Cardiac muscle cell (in vitro differentiated cells and primary cell): ENCODE results near the gene RPL35. TPM values are rescaled to one million over a fixed set of nuclear protein-coding genes. Genes with fewer than 3 reads are reported as not detected.

ENCODE experiments used
- DNase-seq, 2 donors: peaks; one replicate each; pipeline versions ENCODE4 v3.0.0 to v3.0.0-alpha.2; 2010 to 2017; ENCODE audit warnings: low read depth in 1 of 2, low spot score in 1 of 2
- H3K27ac ChIP-seq: fragments of 200-600 bp; sonication (generic); 2 replicates; pipeline ENCODE4 v1.5.1; 2016
- H3K27me3 ChIP-seq: fragments of 200-600 bp; sonication (generic); 2 replicates; pipeline ENCODE4 v1.6.0; 2016; ENCODE audit warnings: control low read depth
- H3K36me3 ChIP-seq: fragments of 200-600 bp; sonication (generic); 2 replicates; pipeline ENCODE4 v1.5.1; 2016; ENCODE audit warnings: control low read depth
- H3K4me1 ChIP-seq: fragments of 200-600 bp; sonication (generic); 2 replicates; pipeline ENCODE4 v1.8.1; 2017; ENCODE audit warnings: low read depth, mild to moderate bottlenecking, mixed run types
- H3K4me3 ChIP-seq: fragments of 200-600 bp; sonication (generic); 2 replicates; pipeline ENCODE4 v1.5.1; 2016; ENCODE audit warnings: mild to moderate bottlenecking
- H3K9me3 ChIP-seq: fragments of 200-600 bp; sonication (generic); 2 replicates; pipeline ENCODE4 v1.5.1; 2017; ENCODE audit warnings: low read depth, mild to moderate bottlenecking, control low read depth
- polyA plus RNA-seq: library from polyadenylated mRNA; unstranded; fragments of >200 nt; fragmentation: Nextera tagmentation; extraction: Ambion mirVana; gene quantifications from 2 replicates; pipeline ENCODE4 v1.2.1, GENCODE V29; 2016
- total RNA-seq: library from RNA; depleted of rRNA; stranded (reverse); fragments of >200 nt; gene quantifications from 2 replicates; pipeline ENCODE4 v1.2.3, GENCODE V29; 2016
- TF ChIP-seq, protein P1 (sequence below): IDR thresholded peaks from 2 replicates; pipeline ENCODE4 v1.5.1; 2012; ENCODE audit warnings: low read depth, mild to moderate bottlenecking, low read length

The RPL35 gene
- total and polyA plus RNA-seq, 2 experiments from 2014 or later: 1,356 to 2,996 TPM

DNA sequence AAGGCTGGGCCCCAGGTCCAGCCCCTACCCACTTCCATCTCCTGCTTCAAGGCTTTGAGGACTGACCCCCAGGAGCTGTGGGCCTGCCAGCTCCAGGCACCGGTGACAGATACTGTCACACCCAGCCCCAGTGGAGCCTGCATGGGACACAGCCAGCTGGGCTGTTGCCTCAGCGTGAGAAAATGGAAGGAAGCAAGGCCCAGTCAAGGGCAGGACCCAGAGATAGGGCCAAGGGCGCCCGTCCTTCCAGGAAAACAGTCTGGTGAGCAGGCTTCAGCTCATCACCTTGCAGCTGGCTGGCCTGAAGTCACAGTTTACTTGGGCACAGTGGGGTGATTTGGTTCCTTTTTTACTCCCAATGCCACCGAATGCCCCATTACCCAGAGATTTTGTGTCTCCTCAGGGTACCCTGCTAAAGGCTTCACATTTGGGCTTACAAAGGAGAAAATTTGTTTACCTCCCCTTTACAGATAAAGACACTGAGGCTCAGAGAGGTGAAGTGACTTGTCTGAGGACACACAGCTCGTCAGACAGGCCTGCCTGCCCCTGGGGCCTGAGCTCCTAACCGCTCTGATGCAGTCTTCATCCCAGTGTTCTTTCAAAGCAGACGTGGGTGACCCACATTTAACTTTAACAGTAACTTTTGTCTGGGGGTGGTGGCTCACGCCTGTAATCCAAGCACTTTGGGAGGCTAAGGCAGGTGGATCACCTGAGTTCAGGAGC is 30.0 kb downstream of the RPL35 start:
- H3K4me3 ChIP-seq: no peak overlapping the region
- no peak for DNase-seq
- TF ChIP-seq, protein P1, sequence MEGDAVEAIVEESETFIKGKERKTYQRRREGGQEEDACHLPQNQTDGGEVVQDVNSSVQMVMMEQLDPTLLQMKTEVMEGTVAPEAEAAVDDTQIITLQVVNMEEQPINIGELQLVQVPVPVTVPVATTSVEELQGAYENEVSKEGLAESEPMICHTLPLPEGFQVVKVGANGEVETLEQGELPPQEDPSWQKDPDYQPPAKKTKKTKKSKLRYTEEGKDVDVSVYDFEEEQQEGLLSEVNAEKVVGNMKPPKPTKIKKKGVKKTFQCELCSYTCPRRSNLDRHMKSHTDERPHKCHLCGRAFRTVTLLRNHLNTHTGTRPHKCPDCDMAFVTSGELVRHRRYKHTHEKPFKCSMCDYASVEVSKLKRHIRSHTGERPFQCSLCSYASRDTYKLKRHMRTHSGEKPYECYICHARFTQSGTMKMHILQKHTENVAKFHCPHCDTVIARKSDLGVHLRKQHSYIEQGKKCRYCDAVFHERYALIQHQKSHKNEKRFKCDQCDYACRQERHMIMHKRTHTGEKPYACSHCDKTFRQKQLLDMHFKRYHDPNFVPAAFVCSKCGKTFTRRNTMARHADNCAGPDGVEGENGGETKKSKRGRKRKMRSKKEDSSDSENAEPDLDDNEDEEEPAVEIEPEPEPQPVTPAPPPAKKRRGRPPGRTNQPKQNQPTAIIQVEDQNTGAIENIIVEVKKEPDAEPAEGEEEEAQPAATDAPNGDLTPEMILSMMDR: no peak
- H3K27ac ChIP-seq: peak overlapping the region; percentile 74
- H3K36me3 ChIP-seq: no peaks in the 10 kb centered on the region
- peaks cover 14% of the 10 kb centered on the region for H3K4me1 ChIP-seq
- H3K27me3 ChIP-seq: no peaks in the 10 kb centered on the region
- no peaks in the 10 kb centered on the region for H3K9me3 ChIP-seq

DNA sequence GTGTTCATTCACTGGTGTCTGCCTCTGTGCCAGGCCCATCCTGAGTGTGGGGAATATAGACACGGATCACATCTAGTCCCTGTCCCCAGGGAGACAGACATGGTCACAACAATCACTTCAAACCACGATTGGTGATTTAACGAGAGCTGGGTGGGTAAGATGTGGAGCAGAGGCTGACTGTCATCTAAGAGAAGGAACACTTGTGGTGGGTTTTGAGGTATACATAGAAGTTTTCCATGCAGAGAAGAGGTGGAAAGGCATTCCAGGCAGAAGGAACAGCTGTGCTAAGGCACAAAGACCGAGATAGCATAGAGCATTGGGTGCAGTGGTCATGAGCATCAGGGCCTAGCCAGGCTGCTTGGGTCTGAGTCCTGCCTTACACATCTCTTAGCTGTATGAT is 31.2 kb downstream of the RPL35 start:
- Histone ChIP-seq H3K4me3 (no peak overlapping the region), H3K9me3 (no peaks in the 10 kb centered on the region)
- TF ChIP-seq, protein P1: no peak

DNA sequence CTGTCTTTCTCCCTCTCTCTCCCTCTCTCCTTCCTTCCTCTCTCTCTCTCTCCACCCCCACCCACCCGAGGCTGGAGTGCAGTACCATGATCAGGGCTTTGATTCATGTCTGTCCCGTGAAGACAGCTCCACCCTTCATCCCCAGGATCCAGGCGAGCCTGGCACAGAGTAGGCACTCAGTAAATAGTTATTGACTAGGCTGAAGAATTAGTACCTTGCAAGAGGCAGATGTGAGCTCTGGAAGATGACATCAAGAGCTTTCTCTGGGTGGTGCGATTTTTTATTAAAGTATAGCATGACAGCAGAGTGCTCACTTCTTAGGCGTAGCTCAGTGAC is 32.5 kb downstream of the RPL35 start:
- Histone ChIP-seq H3K9me3 (no peaks in the 10 kb centered on the region), H3K27ac (no peak overlapping the region), H3K4me3 (no peak overlapping the region), H3K4me1 (peaks cover 1% of the 10 kb centered on the region), H3K27me3 (no peaks in the 10 kb centered on the region), H3K36me3 (no peaks in the 10 kb centered on the region)
- DNase-seq: no peak
- TF ChIP-seq, protein P1: no peak

More for the DNA sequence above, 31.2 kb downstream of the RPL35 start:
- no peak for DNase-seq
- H3K27ac ChIP-seq: no peak overlapping the region
- H3K4me1 ChIP-seq: peaks cover 11% of the 10 kb centered on the region
- H3K36me3 ChIP-seq: no peaks in the 10 kb centered on the region
- H3K27me3 ChIP-seq: no peaks in the 10 kb centered on the region

DNA sequence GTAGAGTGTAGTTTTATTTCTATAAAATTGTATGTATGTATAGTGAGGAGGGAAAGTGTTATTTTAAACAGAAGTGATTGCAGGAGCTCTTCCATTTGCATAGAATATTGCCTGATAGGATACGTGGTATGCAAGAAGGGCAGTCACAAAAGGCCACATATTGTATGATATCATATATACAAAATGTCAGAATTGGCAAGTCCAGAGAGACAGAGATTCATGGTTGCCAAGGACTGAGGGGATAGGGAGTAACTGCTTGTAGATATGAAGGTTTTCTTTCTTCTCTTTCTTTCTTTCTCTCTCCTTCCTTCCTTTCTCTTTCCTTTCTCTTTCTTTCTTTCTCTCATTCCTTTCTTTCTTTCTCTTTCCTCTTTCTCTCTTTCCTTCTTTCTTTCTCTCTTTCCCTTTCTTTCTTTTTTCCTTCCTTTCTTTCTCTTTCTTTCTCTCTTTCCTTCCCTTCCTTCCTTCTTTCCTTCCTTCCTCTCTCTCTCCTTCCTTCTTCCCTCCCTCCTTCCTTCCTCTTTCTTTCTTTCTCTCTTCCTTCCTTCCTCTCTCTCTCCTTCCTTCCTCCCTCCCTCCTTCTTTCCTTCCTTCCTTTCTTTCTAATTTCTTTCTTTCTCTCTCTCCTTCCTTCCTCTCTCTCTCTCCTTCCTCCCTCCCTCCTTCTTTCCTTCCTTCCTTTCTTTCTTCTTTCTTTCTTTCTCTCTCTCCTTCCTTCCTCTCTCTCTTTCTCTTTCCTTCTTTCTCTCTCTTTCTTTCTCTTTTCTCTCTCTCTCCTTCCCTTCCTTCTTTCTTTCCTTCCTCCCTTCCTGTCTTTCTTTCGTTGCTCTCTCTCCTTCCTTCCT is 33.0 kb downstream of the RPL35 start:
- Histone ChIP-seq H3K4me1 (no peaks in the 10 kb centered on the region), H3K36me3 (no peaks in the 10 kb centered on the region), H3K27ac (no peak overlapping the region), H3K4me3 (no peak overlapping the region), H3K9me3 (no peaks in the 10 kb centered on the region), H3K27me3 (no peaks in the 10 kb centered on the region)
- DNase-seq: no peak
- TF ChIP-seq, protein P1: no peak

DNA sequence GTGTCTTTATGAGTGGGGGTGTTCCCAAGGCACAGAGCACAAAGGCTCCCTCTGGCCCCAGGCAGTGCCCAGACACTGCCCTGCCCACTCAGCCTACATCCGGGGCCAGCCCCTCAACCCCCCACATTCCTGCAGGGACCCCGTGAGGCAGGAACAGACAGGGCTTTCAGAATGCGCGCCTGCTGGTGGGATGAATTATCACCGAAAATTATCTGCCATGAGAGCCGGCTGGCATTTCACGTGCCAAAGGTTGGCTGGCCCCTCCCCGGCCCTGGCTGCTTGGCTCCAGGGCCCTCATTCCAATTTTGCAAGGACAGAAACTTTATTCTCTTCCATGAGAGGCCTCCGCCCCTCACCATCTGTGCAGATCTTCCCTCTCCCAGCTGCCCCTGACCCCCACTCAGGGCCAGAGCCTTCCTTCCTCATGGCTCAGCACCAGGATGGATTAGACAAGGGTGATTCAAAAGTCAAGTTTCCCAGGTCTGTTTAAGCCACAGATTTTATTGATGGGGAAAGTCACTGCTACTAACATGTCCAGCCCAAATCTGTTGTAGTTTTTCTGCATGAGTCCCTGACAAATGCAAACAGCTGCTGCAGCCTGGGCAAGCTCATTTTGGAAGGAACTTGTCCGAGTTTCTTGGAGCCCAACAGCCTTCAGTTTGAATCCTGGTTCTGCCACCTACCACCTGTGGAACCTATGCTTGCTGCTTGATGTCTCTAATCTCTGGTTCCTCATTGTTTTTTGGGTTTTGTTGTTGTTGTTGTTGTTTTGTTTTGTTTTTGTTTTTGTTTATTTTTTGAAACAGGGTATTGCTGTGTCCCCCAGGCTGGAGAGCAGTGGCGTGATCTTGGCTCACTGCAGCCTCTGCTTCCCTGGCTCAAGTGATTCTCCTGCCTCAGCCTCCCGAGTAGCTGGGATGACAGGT is 40.8 kb downstream of the RPL35 start:
- no peak for DNase-seq
- H3K4me1 ChIP-seq: no peaks in the 10 kb centered on the region
- TF ChIP-seq, protein P1: no peak
- no peak overlapping the region for H3K4me3 ChIP-seq
- H3K27me3 ChIP-seq: no peaks in the 10 kb centered on the region
- H3K36me3 ChIP-seq: no peaks in the 10 kb centered on the region
- no peak overlapping the region for H3K27ac ChIP-seq
- no peaks in the 10 kb centered on the region for H3K9me3 ChIP-seq
